ENCODE results near the gene IZUMO2. TPM values are rescaled to one million over a fixed set of nuclear protein-coding genes. Genes with fewer than 3 reads are reported as not detected.

The IZUMO2 gene
- total RNA-seq, 1 experiment from 2014 or later = not detected

DNA sequence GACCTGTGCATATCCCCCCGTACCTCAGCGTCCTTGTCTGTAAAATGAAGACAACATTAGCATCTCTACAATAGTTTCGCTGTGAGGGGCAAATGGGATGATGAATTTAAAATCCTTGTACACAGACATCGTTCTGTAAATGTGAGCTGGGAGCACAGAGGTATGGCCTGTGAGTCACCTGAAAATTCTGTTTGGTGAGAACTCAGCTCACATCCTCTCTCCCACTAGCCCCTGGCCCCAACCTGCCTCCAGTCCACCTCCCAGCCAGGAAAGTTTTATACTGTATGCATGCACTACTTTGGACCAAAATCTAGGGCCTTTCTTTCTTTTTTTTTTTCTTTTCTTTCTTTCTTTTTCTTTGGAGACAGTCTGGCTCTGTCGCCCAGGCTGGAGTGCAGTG is 8.7 kb upstream of the IZUMO2 start:
- CTCF ChIA-PET = interaction anchor here (1.1 kb wide), 1 partner anchor 94 kb away, joined by 3 read pairs; no protein-coding TSS in a partner anchor

More for the DNA sequence above, 8.7 kb upstream of the IZUMO2 start:
- H3K9ac ChIP-seq (ENCODE audit: low read length) = no peak overlapping the region
- H3K4me2 ChIP-seq (ENCODE audit: low read length) = no peak overlapping the region
- DNase-seq (ENCODE audit: low read depth, low spot score) (no peak), ATAC-seq (no peak)
- H3K9me2 ChIP-seq (ENCODE audit: insufficient read depth) = no peaks in the 10 kb centered on the region
- H2AFZ ChIP-seq (ENCODE audit: low read depth, low read length, poor library complexity, severe bottlenecking) = no peak overlapping the region
- ChIA-PET RAD21 (ENCODE audit: low non-redundant PET in 1 of 2, low total read pairs in 2 of 2, uncharacterized antibody in 2 of 2, unreplicated experiment in 2 of 2) (no interaction called here), POLR2A (no interaction called here)
- no peaks in the 10 kb centered on the region for H3K27me3 ChIP-seq (ENCODE audit: insufficient read depth, low read length)
- no peaks in the 10 kb centered on the region for H3K79me2 ChIP-seq (ENCODE audit: insufficient read depth, low read length)
- no peak overlapping the region for H3K4me3 ChIP-seq (replicated peaks in 1 of 2; ENCODE audit: low read depth in 1 of 2, low read length in 2 of 2)
- no peaks in the 10 kb centered on the region for H3K36me3 ChIP-seq (ENCODE audit: control insufficient read depth in 1 of 2, insufficient read depth in 2 of 2, low read length in 2 of 2)
- TF ChIP-seq ATF3 (IDR thresholded peaks at IDR 0.05) (no peak), ELF1 (IDR thresholded peaks at IDR 0.05; ENCODE audit: borderline replicate concordance, low read depth) (no peak), YY1 (IDR thresholded peaks at IDR 0.05; ENCODE audit: extremely low read depth, insufficient replicate concordance, low read depth, low read length) (no peak), CTCF (IDR thresholded peaks at IDR 0.05 in 2 of 3, conservative IDR thresholded peaks at IDR 0.05 in 1 of 3; ENCODE audit: borderline replicate concordance in 1 of 3, insufficient read depth in 1 of 3, low read depth in 2 of 3, low read length in 2 of 3) (no peak), CEBPB (IDR thresholded peaks at IDR 0.05; ENCODE audit: low read depth) (no peak), POLR2A (IDR thresholded peaks at IDR 0.05; ENCODE audit: borderline replicate concordance, extremely low read depth, insufficient read depth, insufficient read length) (no peak)
- no TSS peak for BruUV-seq (replicated peaks)
- H4K20me1 ChIP-seq (ENCODE audit: insufficient read depth) = no peaks in the 10 kb centered on the region
- no peaks in the 10 kb centered on the region for H3K9me3 ChIP-seq (ENCODE audit: control insufficient read depth in 1 of 2, insufficient read depth in 1 of 2, low read depth in 1 of 2, low read length in 2 of 2)
- no peak overlapping the region for H3K27ac ChIP-seq (ENCODE audit: low read depth, low read length)
- H3K4me1 ChIP-seq (ENCODE audit: control insufficient read depth in 1 of 2, insufficient read depth in 2 of 2, low read length in 2 of 2) = peaks cover 0 to 15% of the 10 kb centered on the region in 2 experiments; a peak in 1 of 4 replicates
- intact Hi-C loops (cut with micrococcal nuclease) = no loop called here

Measured in HCT116 (cell line).